T47D (cell line): Measurements from ENCODE around the gene CTIF.

Source experiments
- DNase-seq, 2 experiments: peaks; one replicate each; pipeline versions ENCODE4 v3.0.0 to v3.0.0-alpha.2; 2011 to 2012; ENCODE audit warnings: low read depth in 1 of 2, low spot score in 1 of 2
- JUND ChIP-seq: IDR thresholded peaks from 2 replicates; pipeline ENCODE4 v1.6.1; 2012; ENCODE audit warnings: low read depth
- in situ Hi-C: cut with HindIII; loops from 2 replicates; pipeline ENCODE4 v1.10.0; 2016; ENCODE audit warnings: low sequenced_read_pairs, low pct_unique_long_range_greater_than_20kb

Gene CTIF

DNA sequence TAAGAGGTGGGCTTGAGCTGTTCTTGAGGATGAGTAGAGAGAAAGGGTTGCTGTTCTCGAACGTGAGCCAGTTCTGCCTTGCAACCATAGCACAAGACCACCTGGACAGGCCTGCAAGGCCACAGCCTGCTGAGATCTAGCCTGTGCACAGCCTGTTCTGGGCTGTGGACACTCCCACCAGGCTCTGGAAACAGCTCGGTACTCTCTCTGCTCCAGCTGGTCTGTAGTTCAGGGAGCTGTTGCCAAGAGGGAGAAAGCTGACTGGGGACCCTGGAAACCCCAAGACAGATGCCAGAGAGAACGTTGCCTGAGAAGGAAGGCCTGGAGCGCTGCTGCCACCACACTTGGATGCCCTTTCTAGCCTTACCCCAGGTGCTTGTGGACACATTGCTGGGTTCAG, 69.8 kb downstream of the CTIF start:
- no peak for DNase-seq
- in situ Hi-C loops = no loop called here
- no peak for TF ChIP-seq JUND

- in situ Hi-C loops = no loop called here
- no peak for DNase-seq
- no peak for TF ChIP-seq JUND
Observed at GRCh38 chr18:48609114-48609513, 70.3 kb downstream of the CTIF start.

DNA sequence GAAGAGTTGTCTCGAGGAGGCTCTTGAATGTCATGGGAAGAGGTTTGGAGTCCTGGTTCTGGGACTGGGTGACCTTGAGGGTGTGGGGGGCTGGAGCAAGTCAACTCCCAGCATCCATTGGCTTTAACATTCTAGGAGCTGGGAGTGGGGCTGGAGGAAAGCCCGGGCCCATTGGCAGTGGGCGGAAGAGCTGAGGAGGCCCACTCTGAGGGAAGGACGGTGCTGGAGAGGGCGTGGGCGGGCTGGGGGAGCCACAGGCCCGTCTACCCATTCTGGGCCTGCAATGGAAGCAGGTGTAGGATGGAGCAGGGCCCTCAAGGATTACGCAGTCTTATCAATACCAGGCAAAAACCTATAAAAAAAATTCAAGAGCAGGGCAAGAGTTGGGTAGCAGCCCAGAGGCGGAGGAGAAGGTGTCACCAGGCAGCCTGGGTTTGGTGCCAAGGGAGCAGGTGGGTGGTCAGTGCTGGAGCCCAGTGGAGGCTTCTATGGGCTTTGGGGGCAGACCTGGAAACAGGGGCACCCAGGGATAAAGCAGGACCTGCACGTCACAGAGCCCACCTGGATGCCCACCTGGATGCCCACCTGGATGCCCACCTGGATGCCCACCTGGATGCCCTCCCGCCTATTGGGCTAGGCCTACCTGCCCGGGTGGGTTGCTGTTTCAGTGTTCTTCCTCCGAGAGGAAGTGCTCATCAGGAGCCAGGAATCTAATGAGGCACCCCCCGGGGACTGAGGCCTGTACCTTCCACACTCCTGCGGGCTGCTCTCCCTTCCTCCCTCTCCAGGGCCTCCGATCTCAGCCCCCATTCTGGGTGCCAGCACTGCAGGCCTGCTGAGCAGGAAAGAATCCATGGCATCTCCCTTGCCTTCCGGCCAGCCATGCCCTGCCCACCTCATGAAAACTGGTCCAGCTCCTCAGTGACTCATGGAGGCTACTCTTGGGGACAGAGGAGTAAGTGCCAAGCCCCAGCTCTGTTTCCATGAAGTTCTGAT, 71.3 kb downstream of the CTIF start:
- TF ChIP-seq JUND = no peak
- no peak for DNase-seq
- in situ Hi-C loops = no loop called here

- TF ChIP-seq JUND = no peak
- DNase-seq = no peak
- in situ Hi-C loops = no loop called here
Observed at GRCh38 chr18:48611203-48611602, 72.4 kb downstream of the CTIF start.

- in situ Hi-C loops = no loop called here
- no peak for DNase-seq
- TF ChIP-seq JUND = no peak
Observed at GRCh38 chr18:48611785-48612480, 73.1 kb downstream of the CTIF start.

DNA sequence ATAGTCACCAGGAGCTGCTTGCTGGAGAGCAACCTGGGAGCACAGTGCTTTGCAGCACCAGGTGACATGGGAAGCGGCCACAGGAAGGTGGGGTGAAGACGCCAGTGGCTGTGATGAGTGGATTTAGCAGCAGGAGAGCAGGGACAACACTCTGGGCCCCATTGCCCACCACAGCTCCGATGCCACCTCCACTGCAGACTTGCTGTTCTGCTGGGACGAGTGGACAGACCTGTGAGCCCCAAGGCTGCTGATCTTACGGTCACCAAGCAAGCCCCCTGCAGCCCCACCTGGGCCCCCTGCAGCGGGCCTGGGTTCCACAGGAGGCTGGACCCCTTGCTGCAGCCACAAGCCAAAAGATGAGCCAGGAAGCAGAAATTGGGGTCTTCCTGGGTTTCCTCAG, 73.7 kb downstream of the CTIF start:
- no peak for TF ChIP-seq JUND
- DNase-seq = no peak
- in situ Hi-C loops = no loop called here

- no peak for DNase-seq
- TF ChIP-seq JUND = no peak
- in situ Hi-C loops = no loop called here
Observed at GRCh38 chr18:48612917-48613316, 74.1 kb downstream of the CTIF start.

GRCh38 chr18:48613589-48614404, 75.0 kb downstream of the CTIF start:
- DNase-seq = no peak
- no peak for TF ChIP-seq JUND
- in situ Hi-C loops = no loop called here

DNA sequence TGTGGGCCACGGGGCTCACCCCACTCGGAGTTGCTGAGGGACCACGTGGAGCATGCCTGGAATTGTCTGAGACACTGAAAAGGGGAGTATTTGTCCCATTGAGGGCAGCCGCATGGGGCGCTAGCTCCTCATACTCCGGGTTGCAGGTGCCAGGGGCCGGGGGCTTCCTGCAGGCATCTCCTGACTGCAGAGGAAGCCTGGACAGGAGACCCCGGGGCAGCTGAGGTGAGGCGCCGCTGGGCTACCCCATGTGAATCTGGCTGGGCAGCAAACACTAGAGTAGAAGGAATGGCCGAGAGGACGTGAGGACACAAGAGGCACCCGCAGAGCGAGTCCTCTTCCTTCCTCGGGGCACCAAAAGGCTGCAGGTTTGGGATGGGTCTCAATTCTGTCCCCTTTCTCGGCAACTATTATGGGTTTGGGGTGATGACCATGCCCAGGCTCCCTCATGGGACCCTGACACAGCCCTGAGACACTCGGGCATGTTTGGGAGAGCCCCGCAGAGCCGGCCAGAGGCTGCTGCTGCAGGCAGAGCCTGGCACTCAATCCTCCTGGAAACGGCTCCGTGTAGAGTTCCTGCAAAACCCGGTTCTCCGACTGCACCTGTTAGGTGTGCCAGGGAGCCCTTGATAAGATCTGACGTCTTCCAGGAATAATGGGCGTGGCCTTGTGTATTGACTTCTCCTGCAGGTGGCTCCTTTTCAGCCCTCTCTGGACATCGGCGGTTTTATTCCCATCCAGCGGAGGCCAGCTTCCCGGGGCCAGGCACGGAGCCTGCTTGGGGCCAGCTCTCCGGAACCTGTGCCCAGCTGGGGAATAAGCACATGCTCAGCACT, 77.0 kb downstream of the CTIF start:
- peak; percentile 64 to 95 for DNase-seq
- TF ChIP-seq JUND = no peak
- in situ Hi-C loops = no loop called here

GRCh38 chr18:48616484-48617255, 77.8 kb downstream of the CTIF start:
- DNase-seq = no peak
- in situ Hi-C loops = no loop called here
- TF ChIP-seq JUND = no peak

- no peak for DNase-seq
- TF ChIP-seq JUND = no peak
- in situ Hi-C loops = no loop called here
Observed at GRCh38 chr18:48617844-48618497, 79.1 kb downstream of the CTIF start.
